GM19438 (cell line): ENCODE results near the gene CHCHD4.

ENCODE experiments used
- ATAC-seq: cut with Tn5 transposase; IDR thresholded peaks from one replicate; pipeline ENCODE4 v1.9.1; 2021; ENCODE audit warnings: low read depth; ENCODE audit not compliant: unreplicated experiment

Gene CHCHD4

GRCh38 chr3:14124615-14125192, at the start of gene CHCHD4, which contains the start of gene TMEM43:
CHCHD4 (minus strand) TSS chr3:14124870; CDS start chr3:14124676, 194 bp downstream.
TMEM43 (plus strand) TSS chr3:14125052; CDS start chr3:14125194, 142 bp downstream.
- peak; percentile 87 for ATAC-seq

- no peak for ATAC-seq
Measured at GRCh38 chr3:14172496-14172895, 47.8 kb upstream of the CHCHD4 start.

DNA sequence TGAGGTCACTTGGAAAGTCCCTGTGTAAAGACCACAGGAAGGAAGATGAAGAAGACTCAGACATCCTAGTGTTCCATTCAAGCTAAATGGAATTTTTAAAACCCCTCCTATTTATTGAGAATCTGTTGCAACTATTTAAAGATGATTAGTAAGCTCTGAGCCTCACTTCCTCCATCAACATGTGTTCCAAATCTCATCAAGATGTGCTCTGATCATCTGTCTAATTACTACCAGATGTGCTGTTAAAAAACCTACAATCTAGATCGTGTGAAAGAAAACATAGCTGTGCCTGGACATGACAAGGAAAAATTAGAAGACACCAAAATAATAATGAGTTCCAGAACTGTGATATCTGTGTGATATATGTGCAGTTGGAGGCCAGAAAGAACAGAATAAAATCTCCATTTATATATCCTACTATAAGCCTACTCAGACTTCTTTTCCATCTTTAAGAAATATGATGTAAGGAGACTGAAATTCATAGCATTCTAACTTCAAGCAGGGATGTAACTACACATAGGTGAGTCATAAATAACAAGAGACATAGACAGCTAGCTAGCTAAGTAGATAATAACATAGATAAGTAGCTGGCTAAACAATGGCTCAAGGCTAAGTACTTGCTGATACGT, 46.0 kb upstream of the CHCHD4 start:
- no peak for ATAC-seq

- no peak for ATAC-seq
Measured at GRCh38 chr3:14169871-14170270, 45.2 kb upstream of the CHCHD4 start.

GRCh38 chr3:14169435-14169834, 44.8 kb upstream of the CHCHD4 start:
- no peak for ATAC-seq

DNA sequence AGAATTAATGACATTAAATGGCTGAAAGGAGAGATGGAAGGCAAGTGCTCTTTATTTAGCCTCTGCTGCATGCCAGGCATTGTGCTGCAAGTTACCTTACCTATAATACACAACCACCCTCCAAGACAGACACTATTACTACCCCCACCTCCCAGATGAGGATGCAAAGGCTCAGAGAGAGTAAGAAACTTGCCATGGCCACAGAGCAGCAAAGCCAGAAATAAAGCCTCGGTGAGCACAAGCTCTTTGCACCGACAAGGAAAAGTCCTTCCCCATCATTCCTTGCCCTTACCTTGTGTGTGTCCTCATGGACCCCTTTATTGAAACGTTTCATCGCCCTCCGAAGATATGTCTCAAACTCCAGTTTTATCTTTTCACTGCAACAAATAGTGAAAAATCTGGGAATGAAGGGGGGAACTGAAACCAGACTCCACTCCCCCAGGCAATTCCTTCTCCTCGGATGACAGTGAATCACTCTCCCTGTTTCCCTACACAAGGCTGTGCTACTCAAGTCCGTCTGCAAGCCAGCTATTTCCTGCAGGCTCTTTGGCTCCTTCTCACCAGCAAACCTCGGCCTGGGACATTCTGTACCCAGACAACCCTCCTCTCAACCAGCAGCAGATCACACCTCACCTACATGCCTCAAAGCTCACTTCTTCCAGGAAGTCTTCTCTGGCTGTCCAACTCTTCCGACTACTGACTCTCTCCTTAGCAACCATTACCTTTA, 42.4 kb upstream of the CHCHD4 start:
- ATAC-seq: no peak

DNA sequence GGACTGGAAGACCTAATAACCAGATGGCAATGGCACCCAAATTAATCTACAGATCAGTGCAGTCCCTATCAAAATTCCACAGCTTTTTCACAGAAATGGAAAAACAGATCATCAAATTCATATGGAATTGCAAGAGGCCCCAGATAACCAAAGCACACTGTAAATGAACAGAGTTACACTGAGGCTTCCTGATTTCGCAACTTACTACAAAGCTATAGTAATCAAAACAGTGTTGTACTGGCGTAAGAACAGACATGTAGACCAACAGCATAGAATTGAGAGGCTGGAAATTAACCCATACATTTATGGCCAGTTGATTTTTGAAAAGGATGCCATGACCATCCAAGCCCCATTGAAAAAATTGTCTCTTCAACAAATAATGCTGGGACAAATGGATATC, 37.5 kb upstream of the CHCHD4 start:
- no peak for ATAC-seq

- no peak for ATAC-seq
Measured at GRCh38 chr3:14161282-14161681, 36.6 kb upstream of the CHCHD4 start.

GRCh38 chr3:14159426-14159825, 34.8 kb upstream of the CHCHD4 start:
- ATAC-seq: no peak

DNA sequence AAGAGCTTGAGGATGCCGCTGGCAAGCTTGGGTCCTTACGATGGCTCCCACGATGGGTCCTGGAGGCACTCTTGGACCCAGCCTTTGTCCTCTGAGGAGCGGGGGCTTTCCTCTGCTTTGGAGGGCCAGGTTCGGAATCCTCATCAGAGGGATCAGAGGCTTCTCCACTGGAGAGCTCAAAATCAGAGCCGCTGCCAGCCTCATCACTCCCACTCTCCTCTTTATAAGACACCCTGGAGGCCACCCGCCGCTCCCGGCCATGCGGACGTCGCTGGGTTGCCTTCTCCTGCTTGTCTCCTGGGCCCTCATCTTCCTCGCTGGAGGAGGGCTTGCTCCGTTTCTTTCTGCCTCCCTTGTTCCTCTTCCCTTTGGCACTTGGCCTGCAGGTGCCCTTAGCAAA, 33.7 kb upstream of the CHCHD4 start:
- ATAC-seq: no peak

DNA sequence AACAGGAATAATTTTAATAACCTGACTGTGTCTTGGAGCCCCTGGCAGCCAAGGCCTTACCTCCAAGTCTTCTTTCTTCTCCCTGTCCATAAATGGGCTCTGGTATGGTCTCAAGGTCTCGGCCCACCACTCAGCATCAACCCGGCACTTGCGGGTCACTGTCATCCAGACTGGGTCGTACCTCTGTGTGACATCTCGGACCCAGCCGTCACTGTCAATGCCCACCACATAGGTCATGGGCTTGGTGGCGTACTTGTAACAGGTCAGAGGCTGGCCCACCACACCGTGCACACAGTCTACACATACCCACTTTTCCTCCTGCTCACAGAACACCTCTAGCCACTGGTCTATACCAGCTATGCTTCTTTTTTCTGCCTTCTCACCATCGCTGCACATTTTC, 33.3 kb upstream of the CHCHD4 start:
- no peak for ATAC-seq

- no peak for ATAC-seq
Measured at GRCh38 chr3:14156843-14157561, 32.3 kb upstream of the CHCHD4 start.

DNA sequence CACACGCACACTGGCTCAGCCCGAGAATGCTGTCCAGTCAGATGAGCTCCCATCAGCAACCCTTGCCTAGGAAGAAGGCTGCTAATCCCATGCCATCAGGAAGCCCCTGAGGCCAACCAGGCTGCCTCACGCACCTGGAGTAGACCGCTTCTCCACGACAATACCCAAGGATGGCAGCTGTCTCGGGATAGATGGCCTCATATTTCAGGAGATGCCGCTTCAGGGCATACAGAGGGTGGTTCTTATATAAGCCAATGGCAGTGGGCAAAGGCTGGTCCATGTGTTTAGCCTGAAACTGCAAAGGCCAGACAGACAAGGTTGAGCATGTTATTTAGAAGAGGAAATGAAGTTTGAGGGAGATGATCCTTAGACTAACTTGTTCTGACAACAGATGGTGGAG, 31.5 kb upstream of the CHCHD4 start:
- ATAC-seq: no peak

DNA sequence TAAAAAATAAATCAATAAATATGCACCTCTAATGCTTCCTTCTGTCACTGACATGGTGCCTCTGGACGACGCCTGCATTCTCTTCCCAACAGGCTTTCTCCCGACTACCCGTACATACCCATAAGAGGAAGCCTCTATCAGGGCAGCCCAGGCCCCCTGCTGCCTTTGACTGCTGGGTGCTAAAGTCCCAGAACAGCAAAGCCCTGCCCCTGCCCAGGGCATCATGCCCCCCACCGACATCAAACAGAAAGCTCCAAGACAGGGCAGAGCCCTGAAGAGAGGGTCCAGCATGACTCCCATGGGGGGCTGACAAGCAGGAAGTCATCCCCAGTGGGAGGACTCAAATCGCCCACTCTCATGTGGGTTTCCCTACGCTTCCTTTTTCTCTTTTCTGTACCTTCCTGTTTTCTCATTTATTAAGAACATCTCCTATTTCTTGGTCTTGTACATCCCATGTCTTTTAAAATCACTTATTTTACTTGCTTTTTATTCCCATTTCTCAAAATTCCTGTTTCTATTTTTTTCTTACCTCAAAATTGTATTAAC, 30.3 kb upstream of the CHCHD4 start:
- no peak for ATAC-seq

DNA sequence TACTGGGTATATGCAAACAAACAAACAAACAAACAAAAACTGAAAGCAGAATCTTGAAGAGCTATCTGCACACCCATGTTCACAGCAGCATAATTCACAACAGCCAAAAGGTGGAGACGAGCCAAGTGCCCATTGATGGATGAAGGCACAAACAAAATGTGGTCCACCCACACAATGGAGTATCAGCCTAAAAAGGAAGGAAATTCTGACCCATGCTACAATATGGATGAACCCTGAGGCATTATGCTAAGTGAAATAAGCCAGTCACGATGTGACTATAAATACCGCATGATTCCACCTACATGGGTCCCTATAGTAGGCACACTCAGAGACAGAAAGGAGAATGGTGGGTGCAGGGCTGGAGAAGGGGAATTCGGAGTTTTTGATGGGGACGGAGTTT, 29.6 kb upstream of the CHCHD4 start:
- no peak for ATAC-seq

GRCh38 chr3:14153663-14154062, 29.0 kb upstream of the CHCHD4 start:
- no peak for ATAC-seq

DNA sequence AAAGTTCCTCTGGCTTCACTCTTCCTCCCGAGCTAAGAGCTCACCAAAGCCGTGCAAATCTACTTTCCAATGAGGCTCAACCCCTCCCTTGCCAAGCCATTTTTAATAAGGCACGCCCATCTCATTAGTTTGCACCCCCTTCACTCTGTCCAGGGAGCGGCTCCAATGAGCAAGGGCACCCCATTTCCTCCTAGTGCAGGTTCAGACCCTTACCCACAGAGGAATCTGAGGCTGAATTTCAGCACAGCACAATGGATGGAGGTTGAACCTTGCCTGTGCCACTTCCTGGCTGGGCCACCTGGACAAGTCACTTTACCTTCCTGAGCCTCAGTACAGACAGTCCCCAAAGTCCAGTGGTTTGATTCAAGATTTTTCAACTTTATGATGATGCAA, 28.3 kb upstream of the CHCHD4 start:
- no peak for ATAC-seq

DNA sequence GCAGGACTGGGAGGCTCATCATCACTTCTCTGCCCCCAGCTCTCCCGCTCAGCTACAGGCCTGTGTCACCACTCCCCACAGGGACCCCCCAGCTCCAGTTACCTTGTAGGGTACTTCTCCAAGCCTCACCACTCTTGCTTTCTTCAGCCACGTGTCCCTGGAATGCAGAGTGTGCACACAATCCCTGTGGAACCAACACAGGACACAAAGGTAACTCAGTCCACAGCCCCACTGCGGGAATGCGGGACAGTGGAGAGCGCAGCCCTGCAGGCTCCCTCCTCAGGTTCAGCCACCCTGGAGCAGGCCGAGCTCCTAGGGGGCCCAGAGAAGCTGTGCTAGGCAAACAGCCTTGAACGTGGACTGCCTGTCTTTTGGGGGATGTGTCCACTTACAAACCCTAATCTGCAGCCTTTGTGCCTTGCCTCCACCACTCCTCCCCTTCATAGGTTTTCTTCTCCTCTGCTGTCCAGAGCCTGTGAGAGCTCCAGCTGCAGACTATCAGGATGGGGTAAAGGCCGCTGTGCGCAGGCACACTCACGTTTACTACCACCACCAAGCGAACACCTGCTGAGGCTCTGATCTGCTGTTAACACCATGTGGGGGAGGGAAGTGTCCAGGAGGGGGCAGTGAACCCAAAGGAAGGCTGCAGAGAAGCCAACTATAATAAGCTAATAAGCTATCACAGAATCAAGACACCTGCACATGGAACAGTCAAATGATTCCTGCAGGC, 27.7 kb upstream of the CHCHD4 start:
- ATAC-seq: no peak

- ATAC-seq: no peak
Measured at GRCh38 chr3:14151471-14152083, 26.9 kb upstream of the CHCHD4 start.
